Stimulated activated CD4-positive, alpha-beta T cell treated with anti-CD3 and anti-CD28 coated beads, Interleukin-1b, Interleukin-23, amount 100 ng/mL, for 1 hour (primary cell): Measurements from ENCODE around the gene SLC9A7.

Source experiments
- DNase-seq, 2 donors: peaks; one replicate each; pipeline ENCODE4 v3.0.0-alpha.2; 2020; ENCODE audit warnings: low read depth in 2 of 2

SLC9A7 gene

GRCh38 chrX:46573892-46574773, 184.8 kb downstream of the SLC9A7 start:
- peak in 1 of 2 donors; percentile 32 for DNase-seq

- DNase-seq = no peak
Observed at GRCh38 chrX:46573331-46573891, 185.5 kb downstream of the SLC9A7 start, which contains the start of gene CHST7. TSS of gene CHST7 (plus strand) at chrX:46573765. CDS start at chrX:46573932, 167 bp downstream.

DNA sequence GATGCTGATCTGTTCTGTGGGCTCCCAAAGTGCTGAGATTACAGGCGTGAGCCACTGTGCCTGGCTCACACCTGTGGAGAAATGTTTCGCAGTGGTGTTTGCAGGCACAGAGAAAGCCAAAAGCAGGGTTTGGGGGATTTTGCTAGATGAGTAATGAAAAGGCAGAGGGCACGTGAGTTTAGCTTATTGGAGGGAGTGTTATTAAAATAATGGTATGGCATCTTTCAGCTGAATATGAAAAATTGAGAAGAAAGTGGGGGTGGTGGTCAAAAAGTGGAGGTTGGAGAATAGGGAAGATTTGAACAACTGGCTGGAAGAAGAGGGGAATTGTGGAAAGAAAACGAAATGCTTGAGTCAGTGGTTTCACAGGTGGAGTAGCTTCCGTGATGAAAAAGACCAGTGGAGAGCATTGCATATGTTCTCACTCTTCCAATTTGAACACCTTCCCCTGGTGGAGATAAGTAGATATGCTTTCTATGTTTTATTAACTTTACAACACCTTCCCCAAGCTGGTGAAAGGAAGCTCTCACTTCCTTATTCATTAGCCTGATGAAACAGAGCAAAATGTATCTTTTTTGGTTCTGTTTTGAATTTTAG, 186.5 kb downstream of the SLC9A7 start:
- DNase-seq = no peak

- no peak for DNase-seq
Observed at GRCh38 chrX:46571423-46572339, 187.2 kb downstream of the SLC9A7 start.

GRCh38 chrX:46569621-46570020, 189.3 kb downstream of the SLC9A7 start:
- DNase-seq = no peak

GRCh38 chrX:46567388-46567787, 191.5 kb downstream of the SLC9A7 start:
- DNase-seq = no peak

GRCh38 chrX:46561824-46562657, 196.9 kb downstream of the SLC9A7 start:
- DNase-seq = no peak

DNA sequence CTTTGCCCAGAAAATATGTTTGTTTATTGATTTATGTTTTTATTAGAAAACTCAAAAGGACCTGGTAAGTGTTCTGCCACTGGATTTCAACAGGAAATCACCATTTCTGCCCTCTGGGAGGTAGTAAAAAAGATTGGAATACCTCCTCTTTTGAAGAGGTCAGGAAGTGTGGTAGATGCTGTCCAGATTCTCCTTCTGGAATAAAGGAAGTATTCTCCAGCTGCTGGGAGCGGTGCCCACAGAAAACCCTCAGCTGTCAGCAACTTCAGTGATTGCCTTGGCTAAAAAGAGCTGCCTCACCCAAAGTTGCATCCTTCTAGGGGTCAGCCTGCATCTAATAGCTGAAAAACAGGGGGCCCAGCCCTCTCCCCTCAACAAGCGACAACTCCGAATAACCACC, 199.9 kb downstream of the SLC9A7 start:
- DNase-seq = no peak

DNA sequence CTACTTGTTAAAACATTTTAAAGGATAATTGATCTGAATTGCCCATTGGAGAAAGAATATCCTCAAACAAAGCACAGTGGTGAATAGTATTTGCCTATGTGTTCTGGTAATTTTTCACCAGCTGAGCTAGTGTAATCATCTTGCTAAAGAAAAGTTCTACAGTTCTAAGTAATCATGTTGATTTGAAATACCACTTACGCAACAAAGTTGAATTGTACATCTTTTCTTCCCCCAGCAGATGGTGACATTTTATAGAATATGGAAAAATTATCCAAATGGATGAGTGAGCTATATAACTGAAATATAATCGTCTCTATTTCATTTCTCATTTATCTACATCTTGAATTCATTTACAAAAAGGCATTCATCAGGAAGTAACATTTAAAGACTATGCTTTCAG, 204.0 kb downstream of the SLC9A7 start:
- no peak for DNase-seq

GRCh38 chrX:46553935-46554334, 205.0 kb downstream of the SLC9A7 start:
- DNase-seq = no peak

DNA sequence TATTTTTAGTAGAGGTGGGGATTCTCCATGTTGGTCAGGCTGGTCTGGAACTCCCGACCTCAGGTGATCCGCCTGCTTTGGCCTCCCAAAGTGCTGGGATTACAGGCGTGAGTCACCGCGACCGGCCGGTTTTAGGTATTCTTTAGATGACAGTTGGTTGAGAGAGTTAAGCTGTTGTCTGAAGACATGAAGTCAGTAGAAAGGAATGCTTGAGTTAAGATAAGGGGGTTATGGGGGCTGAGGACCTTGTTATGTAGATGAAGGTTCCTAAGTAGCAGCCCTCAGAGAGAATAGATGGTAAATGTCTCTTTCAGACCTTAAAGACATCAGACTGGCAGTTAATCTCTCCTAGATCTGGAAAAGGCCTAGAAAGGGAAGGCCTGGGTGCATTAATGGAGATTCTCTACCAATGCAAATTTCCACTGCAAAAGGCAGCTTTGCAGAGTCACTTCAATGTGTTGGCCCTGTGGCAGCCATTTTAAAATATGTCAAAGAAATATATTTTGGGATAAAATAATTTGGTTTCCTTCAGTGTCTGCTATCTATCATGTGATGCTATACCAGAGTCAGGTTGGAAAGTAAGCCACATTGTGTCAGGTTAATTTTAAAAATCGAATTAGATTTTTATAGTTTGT, 207.3 kb downstream of the SLC9A7 start:
- DNase-seq = no peak

- DNase-seq = no peak
Observed at GRCh38 chrX:46549914-46550313, 209.0 kb downstream of the SLC9A7 start.
